ENCODE data around the gene FUT2. TPM values are rescaled to one million over a fixed set of nuclear protein-coding genes. Genes with fewer than 3 reads are reported as not detected.

FUT2 gene
- total RNA-seq, 1 donor from 2014 or later, result 1.9 TPM

DNA sequence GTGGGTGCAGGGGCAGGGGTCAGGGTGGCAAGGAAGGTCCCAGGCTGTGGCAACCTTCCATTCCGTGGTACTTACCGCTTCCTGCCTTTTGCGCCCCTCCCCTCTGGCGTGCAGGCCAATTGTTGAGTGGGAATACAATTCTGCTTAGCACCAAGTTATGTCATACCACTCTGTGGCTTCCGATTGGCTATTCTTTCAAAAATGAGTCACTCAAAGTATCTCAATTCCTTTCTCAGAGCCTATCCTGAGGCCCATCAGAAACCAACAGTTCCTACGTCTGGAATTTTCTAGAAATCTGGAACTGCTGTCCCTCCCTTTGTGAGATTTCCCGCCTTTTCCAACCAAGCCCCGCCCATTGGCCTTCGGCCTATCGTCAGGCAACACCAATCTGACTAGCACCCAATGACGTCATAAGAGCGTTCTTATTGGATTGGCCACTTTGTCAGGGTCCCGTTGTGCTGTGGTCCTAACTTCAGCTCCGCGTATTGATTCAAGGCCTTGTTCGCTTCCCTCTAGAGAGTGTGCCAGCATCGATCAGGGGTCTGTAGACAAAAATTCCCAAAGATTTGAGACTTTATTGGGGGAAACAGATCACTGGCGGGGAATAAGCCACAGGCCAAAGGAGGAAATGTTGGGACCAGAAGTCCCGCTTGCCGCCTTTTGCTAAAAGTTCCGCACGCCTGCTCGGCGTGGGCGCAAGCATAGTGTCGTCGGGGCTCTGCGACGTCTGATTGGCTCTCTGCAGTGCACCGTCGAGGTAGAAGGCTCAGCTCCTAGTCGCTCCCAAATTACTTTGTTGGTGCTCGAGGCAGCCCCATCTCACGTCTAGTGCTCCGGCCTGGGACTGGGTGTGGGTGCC, 34.7 kb upstream of the FUT2 start:
- Histone ChIP-seq H3K36me3 (ENCODE audit: control insufficient read depth, insufficient read depth, low read length) (no peaks in the 10 kb centered on the region), H3K4me3 (ENCODE audit: low read depth, low read length) (no peak overlapping the region), H3K27me3 (ENCODE audit: control insufficient read depth, insufficient read depth, low read length) (no peaks in the 10 kb centered on the region)
- TF ChIP-seq, protein P1, sequence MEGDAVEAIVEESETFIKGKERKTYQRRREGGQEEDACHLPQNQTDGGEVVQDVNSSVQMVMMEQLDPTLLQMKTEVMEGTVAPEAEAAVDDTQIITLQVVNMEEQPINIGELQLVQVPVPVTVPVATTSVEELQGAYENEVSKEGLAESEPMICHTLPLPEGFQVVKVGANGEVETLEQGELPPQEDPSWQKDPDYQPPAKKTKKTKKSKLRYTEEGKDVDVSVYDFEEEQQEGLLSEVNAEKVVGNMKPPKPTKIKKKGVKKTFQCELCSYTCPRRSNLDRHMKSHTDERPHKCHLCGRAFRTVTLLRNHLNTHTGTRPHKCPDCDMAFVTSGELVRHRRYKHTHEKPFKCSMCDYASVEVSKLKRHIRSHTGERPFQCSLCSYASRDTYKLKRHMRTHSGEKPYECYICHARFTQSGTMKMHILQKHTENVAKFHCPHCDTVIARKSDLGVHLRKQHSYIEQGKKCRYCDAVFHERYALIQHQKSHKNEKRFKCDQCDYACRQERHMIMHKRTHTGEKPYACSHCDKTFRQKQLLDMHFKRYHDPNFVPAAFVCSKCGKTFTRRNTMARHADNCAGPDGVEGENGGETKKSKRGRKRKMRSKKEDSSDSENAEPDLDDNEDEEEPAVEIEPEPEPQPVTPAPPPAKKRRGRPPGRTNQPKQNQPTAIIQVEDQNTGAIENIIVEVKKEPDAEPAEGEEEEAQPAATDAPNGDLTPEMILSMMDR (IDR thresholded peaks at IDR 0.05; ENCODE audit: insufficient read depth, low read length, poor library complexity, severe bottlenecking), result no peak
- no peak for DNase-seq (ENCODE audit: low read depth)

- Histone ChIP-seq H3K4me3 (ENCODE audit: low read depth, low read length) (no peak overlapping the region), H3K27me3 (ENCODE audit: control insufficient read depth, insufficient read depth, low read length) (no peaks in the 10 kb centered on the region), H3K36me3 (ENCODE audit: control insufficient read depth, insufficient read depth, low read length) (no peaks in the 10 kb centered on the region)
- no peak for DNase-seq (ENCODE audit: low read depth)
- TF ChIP-seq, protein P1 (IDR thresholded peaks at IDR 0.05; ENCODE audit: insufficient read depth, low read length, poor library complexity, severe bottlenecking), result no peak
These were observed 34.1 kb upstream of the FUT2 start for GRCh38 chr19:48661711-48662090.

- no peak for DNase-seq (ENCODE audit: low read depth)
- TF ChIP-seq, protein P1 (IDR thresholded peaks at IDR 0.05; ENCODE audit: insufficient read depth, low read length, poor library complexity, severe bottlenecking), result no peak
- H3K4me3 ChIP-seq (ENCODE audit: low read depth, low read length), result no peak overlapping the region
- no peaks in the 10 kb centered on the region for H3K36me3 ChIP-seq (ENCODE audit: control insufficient read depth, insufficient read depth, low read length)
- H3K27me3 ChIP-seq (ENCODE audit: control insufficient read depth, insufficient read depth, low read length), result no peaks in the 10 kb centered on the region
These were observed 32.1 kb upstream of the FUT2 start for GRCh38 chr19:48663667-48664066.

GRCh38 chr19:48664476-48664875, 31.3 kb upstream of the FUT2 start:
- no peak overlapping the region for H3K4me3 ChIP-seq (ENCODE audit: low read depth, low read length)
- no peak for DNase-seq (ENCODE audit: low read depth)
- TF ChIP-seq, protein P1 (IDR thresholded peaks at IDR 0.05; ENCODE audit: insufficient read depth, low read length, poor library complexity, severe bottlenecking), result no peak
- no peaks in the 10 kb centered on the region for H3K27me3 ChIP-seq (ENCODE audit: control insufficient read depth, insufficient read depth, low read length)
- no peaks in the 10 kb centered on the region for H3K36me3 ChIP-seq (ENCODE audit: control insufficient read depth, insufficient read depth, low read length)

- Histone ChIP-seq H3K27me3 (ENCODE audit: control insufficient read depth, insufficient read depth, low read length) (no peaks in the 10 kb centered on the region), H3K4me3 (ENCODE audit: low read depth, low read length) (no peak overlapping the region), H3K36me3 (ENCODE audit: control insufficient read depth, insufficient read depth, low read length) (no peaks in the 10 kb centered on the region)
- no peak for DNase-seq (ENCODE audit: low read depth)
- TF ChIP-seq, protein P1 (IDR thresholded peaks at IDR 0.05; ENCODE audit: insufficient read depth, low read length, poor library complexity, severe bottlenecking), result no peak
These were observed 30.0 kb upstream of the FUT2 start for GRCh38 chr19:48665786-48666185.

- Histone ChIP-seq H3K27me3 (ENCODE audit: control insufficient read depth, insufficient read depth, low read length) (no peaks in the 10 kb centered on the region), H3K4me3 (ENCODE audit: low read depth, low read length) (no peak overlapping the region), H3K36me3 (ENCODE audit: control insufficient read depth, insufficient read depth, low read length) (no peaks in the 10 kb centered on the region)
- TF ChIP-seq, protein P1 (IDR thresholded peaks at IDR 0.05; ENCODE audit: insufficient read depth, low read length, poor library complexity, severe bottlenecking), result no peak
- DNase-seq (ENCODE audit: low read depth), result no peak
These were observed 27.4 kb upstream of the FUT2 start for GRCh38 chr19:48668332-48668731.
